ACC112 (cell line): ENCODE measurements around the gene LRRC17.
"Not testable (repeated sequence)": the region's sequence is repeated elsewhere in the genome, so short reads cannot be mapped to it uniquely, and the experiment has no call there.

Experiments used
- H2AFZ ChIP-seq: fragments of 200-600 bp; sonication (generic); one replicate; pipeline ENCODE4 v1.6.0; 2017; ENCODE audit warnings: antibody characterized with exemption, low read length; ENCODE audit not compliant: unreplicated experiment
- H3K27ac ChIP-seq: fragments of 200-600 bp; sonication (generic); 2 replicates; pipeline ENCODE4 v1.5.1; 2014; ENCODE audit warnings: low read depth, mild to moderate bottlenecking, antibody characterized with exemption, low read length, moderate library complexity
- H3K27me3 ChIP-seq: fragments of 200-600 bp; sonication (generic); 2 replicates; pipeline ENCODE4 v1.6.1; 2014; ENCODE audit warnings: mild to moderate bottlenecking, antibody characterized with exemption, low read length, moderate library complexity, mixed read lengths; ENCODE audit not compliant: insufficient read depth
- H3K36me3 ChIP-seq: fragments of 200-600 bp; sonication (generic); 2 replicates; pipeline ENCODE4 v1.6.1; 2016; ENCODE audit warnings: mild to moderate bottlenecking, antibody characterized with exemption, low read length, moderate library complexity, mixed read lengths; ENCODE audit not compliant: insufficient read depth
- H3K4me1 ChIP-seq: fragments of 200-600 bp; sonication (generic); one replicate; pipeline ENCODE4 v1.6.1; 2016; ENCODE audit warnings: low read length, mixed read lengths; ENCODE audit not compliant: insufficient read depth, unreplicated experiment, control insufficient read depth
- H3K4me3 ChIP-seq: fragments of 200-600 bp; sonication (generic); 2 replicates; pipeline ENCODE4 v1.5.1; 2014; ENCODE audit warnings: mild to moderate bottlenecking, low read depth, low read length
- H3K79me2 ChIP-seq: fragments of 200-600 bp; sonication (generic); one replicate; pipeline ENCODE4 v1.6.0; 2016; ENCODE audit warnings: low read length; ENCODE audit not compliant: control insufficient read depth, unreplicated experiment, insufficient read depth

LRRC17 gene

DNA sequence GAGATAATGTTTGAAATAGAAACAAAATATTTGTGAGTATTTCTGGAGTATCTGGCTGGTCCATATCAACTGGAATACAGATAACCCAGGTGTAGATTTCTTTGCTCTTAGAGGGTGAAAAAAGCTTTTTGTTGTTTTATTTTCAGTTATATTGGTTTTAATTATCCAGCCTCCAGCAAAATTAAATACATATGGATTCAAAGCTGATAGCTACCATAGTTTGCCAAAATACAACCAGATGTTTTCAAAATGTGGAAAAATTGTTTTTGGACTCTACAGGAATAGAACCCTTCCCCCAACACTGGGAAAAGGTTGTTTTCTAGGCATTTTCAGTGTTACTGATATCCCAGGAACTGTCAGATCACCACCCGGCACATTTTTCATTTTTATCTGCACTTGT, 30.1 kb downstream of the LRRC17 start:
- no peaks in the 10 kb centered on the region for H3K4me1 ChIP-seq
- no peaks in the 10 kb centered on the region for H3K36me3 ChIP-seq
- no peaks in the 10 kb centered on the region for H3K27me3 ChIP-seq
- H3K4me3 ChIP-seq = no peak overlapping the region
- H3K79me2 ChIP-seq = no peaks in the 10 kb centered on the region
- no peak overlapping the region for H3K27ac ChIP-seq
- H2AFZ ChIP-seq = no peak overlapping the region

GRCh38 chr7:102943423-102944169, 30.8 kb downstream of the LRRC17 start:
- no peaks in the 10 kb centered on the region for H3K4me1 ChIP-seq
- no peak overlapping the region for H3K27ac ChIP-seq
- no peaks in the 10 kb centered on the region for H3K79me2 ChIP-seq
- H3K36me3 ChIP-seq = no peaks in the 10 kb centered on the region
- no peak overlapping the region for H2AFZ ChIP-seq
- no peak overlapping the region for H3K4me3 ChIP-seq
- H3K27me3 ChIP-seq = no peaks in the 10 kb centered on the region

DNA sequence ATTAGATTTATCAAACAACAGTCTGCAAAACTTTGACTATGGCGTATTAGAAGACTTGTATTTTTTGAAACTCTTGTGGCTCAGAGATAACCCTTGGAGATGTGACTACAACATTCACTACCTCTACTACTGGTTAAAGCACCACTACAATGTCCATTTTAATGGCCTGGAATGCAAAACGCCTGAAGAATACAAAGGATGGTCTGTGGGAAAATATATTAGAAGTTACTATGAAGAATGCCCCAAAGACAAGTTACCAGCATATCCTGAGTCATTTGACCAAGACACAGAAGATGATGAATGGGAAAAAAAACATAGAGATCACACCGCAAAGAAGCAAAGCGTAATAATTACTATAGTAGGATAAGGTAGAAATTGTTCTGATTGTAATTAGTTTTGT, 31.4 kb downstream of the LRRC17 start:
- H3K4me3 ChIP-seq = no peak overlapping the region
- no peak overlapping the region for H3K27ac ChIP-seq
- H3K27me3 ChIP-seq = no peaks in the 10 kb centered on the region
- H2AFZ ChIP-seq = no peak overlapping the region
- H3K79me2 ChIP-seq = no peaks in the 10 kb centered on the region
- no peaks in the 10 kb centered on the region for H3K4me1 ChIP-seq
- no peaks in the 10 kb centered on the region for H3K36me3 ChIP-seq

DNA sequence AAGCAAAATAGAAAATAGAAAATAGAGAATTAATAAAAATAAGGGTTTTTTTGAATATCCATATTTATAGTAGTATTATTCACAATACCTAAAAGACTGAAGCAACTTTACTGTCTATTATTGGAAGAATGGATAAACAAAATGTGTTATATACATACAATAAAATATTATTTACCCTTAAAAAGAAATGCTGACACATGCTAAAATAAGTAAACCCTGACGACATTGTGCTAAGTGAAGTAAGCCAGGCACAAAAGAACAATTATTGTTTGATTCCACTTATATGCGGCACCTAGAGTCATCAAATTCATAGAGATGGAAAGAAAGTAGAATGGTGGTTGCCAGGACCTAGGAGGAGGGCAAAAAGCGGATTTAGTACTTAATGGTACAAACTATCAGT, 39.0 kb downstream of the LRRC17 start:
- Histone ChIP-seq H3K27ac (no peak overlapping the region), H3K27me3 (no peaks in the 10 kb centered on the region)

DNA sequence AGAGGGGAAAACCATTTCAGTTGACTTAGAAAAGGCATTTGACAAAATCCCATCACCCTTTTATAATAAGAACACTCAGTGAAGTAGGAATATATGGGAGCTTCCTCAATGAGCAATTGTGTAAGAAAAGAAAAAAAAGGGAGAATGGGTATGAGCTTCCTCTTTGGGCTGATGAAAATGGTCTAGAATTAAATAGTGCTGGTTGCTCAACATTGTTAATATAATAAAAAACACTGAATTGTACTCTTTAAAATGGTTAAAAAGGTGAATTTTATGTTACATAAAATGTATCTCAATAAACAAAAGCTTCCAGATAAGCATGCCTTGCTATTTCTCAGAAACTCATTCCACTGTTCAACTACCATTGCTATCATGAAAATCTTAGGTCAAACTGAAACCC, 40.6 kb downstream of the LRRC17 start:
- H3K4me3 ChIP-seq = no peak overlapping the region
- no peaks in the 10 kb centered on the region for H3K4me1 ChIP-seq
- no peaks in the 10 kb centered on the region for H3K27me3 ChIP-seq
- H3K36me3 ChIP-seq = no peaks in the 10 kb centered on the region
- H2AFZ ChIP-seq = no peak overlapping the region
- no peaks in the 10 kb centered on the region for H3K79me2 ChIP-seq
- no peak overlapping the region for H3K27ac ChIP-seq

More for the DNA sequence above, 39.0 kb downstream of the LRRC17 start:
- no peak overlapping the region for H2AFZ ChIP-seq
- no peaks in the 10 kb centered on the region for H3K36me3 ChIP-seq
- H3K79me2 ChIP-seq = no peaks in the 10 kb centered on the region
- H3K4me3 ChIP-seq = no peak overlapping the region
- H3K4me1 ChIP-seq = no peaks in the 10 kb centered on the region

- not testable (repeated sequence) for H3K4me3 ChIP-seq, H3K27me3 ChIP-seq, H3K79me2 ChIP-seq, H2AFZ ChIP-seq, H3K36me3 ChIP-seq, H3K4me1 ChIP-seq, H3K27ac ChIP-seq
Measured at GRCh38 chr7:102954359-102954758, 41.6 kb downstream of the LRRC17 start.

- H3K4me1 ChIP-seq, H3K27me3 ChIP-seq, H3K4me3 ChIP-seq, H3K27ac ChIP-seq, H3K79me2 ChIP-seq, H3K36me3 ChIP-seq, H2AFZ ChIP-seq: not testable (repeated sequence)
Measured at GRCh38 chr7:102958004-102958403, 45.2 kb downstream of the LRRC17 start.

DNA sequence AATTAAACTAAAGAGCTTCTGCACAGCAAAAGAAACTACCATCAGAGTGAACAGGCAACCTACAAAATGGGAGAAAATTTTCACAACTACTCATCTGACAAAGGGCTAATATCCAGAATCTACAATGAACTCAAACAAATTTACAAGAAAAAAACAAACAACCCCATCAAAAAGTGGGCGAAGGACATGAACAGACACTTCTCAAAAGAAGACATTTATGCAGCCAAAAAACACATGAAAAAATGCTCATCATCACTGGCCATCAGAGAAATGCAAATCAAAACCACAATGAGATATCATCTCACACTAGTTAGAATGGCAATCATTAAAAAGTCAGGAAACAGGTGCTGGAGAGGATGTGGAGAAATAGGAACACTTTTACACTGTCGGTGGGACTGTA, 49.2 kb downstream of the LRRC17 start:
- H3K79me2 ChIP-seq, H3K4me1 ChIP-seq, H3K36me3 ChIP-seq, H3K27me3 ChIP-seq, H2AFZ ChIP-seq, H3K27ac ChIP-seq, H3K4me3 ChIP-seq: not testable (repeated sequence)

GRCh38 chr7:102966465-102966864, 53.7 kb downstream of the LRRC17 start:
- no peaks in the 10 kb centered on the region for H3K27me3 ChIP-seq

GRCh38 chr7:102967798-102968197, 55.0 kb downstream of the LRRC17 start:
- H3K27me3 ChIP-seq = no peaks in the 10 kb centered on the region
- no peaks in the 10 kb centered on the region for H3K36me3 ChIP-seq

More at GRCh38 chr7:102966465-102966864, 53.7 kb downstream of the LRRC17 start:
- Histone ChIP-seq H3K79me2 (no peaks in the 10 kb centered on the region), H3K4me1 (no peaks in the 10 kb centered on the region), H2AFZ (no peak overlapping the region), H3K36me3 (no peaks in the 10 kb centered on the region), H3K27ac (no peak overlapping the region), H3K4me3 (no peak overlapping the region)

GRCh38 chr7:102973096-102973802, 60.4 kb downstream of the LRRC17 start:
- Histone ChIP-seq H2AFZ (no peak overlapping the region), H3K4me3 (no peak overlapping the region), H3K79me2 (no peaks in the 10 kb centered on the region), H3K4me1 (no peaks in the 10 kb centered on the region), H3K36me3 (no peaks in the 10 kb centered on the region), H3K27me3 (no peaks in the 10 kb centered on the region), H3K27ac (no peak overlapping the region)

More at GRCh38 chr7:102967798-102968197, 55.0 kb downstream of the LRRC17 start:
- H3K79me2 ChIP-seq = no peaks in the 10 kb centered on the region
- no peak overlapping the region for H2AFZ ChIP-seq
- H3K4me1 ChIP-seq = no peaks in the 10 kb centered on the region
- H3K27ac ChIP-seq = no peak overlapping the region
- H3K4me3 ChIP-seq = no peak overlapping the region
